HG03095 (cell line): Measurements from ENCODE around the gene METRN.
"Not testable (repeated sequence)": the region's sequence is repeated elsewhere in the genome, so short reads cannot be mapped to it uniquely, and the experiment has no call there.

Experiments
- ATAC-seq: cut with Tn5 transposase; IDR thresholded peaks from one replicate; pipeline ENCODE4 v1.9.1; 2021; ENCODE audit warnings: moderate library complexity; ENCODE audit not compliant: unreplicated experiment

Gene METRN

DNA sequence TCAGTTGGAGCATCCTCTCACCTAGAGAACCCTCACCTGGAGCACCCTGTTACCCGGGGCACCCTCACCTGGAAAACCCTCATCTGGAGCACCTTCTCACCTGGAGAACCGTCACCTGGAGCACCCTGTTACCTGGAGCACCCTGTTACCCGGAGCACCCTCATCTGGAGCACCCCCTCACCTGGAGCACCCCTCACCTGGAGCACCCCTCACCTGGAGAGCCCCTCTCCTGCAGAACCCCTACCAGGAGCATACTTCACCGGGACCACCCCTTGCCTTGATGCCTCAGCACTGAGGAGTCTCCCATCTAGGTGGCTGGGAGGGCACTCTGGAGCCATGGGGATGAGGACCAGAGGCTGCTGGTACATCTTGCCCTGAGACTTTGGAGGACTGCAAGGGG is 6.0 kb upstream of the METRN start:
- ATAC-seq, result no peak

DNA sequence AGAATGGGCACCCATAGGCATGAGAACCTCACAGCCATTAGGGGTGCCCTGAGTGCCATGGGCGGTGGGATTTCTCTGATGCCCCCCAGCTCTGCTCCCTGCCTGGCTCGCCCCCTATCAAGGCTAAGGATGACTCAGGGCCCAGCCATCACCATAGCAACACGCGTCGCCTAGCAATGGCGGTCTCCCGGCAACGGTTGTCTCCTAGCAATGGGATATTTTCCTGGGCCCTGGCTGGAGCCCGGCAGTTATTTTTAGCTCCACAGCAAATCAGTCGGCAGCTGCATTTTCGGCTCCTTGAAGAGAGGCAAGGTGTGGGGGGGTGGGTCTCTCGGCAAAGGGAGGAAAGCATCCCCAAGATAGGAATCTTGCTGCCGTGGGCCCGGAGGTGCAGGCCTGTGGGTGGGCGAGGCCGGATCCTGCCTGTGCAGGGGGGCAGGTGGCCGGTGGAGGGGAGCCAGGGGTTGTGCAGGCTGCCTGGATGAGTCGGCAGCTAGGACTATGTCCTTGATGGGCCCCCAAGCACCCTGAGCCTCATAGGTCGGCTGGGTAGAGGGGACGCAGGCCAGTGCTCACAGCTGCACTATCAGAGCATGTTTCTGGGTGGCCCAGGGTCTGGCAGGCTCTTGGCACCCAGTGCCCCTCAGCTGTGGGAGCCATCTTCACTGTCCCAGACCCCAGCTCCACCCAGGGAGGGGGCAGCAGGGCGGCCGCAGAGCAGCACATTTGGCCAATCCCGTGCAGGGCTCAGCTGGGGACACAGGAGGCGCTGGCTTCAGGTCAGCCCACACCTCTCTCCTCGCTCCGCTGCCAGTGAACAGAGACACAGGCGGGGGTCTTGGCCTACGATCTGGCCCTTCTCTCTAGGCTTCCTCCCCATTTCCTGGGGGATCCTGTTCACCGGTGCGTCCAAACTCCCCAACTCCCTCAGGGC is 5.1 kb upstream of the METRN start:
- no peak for ATAC-seq

DNA sequence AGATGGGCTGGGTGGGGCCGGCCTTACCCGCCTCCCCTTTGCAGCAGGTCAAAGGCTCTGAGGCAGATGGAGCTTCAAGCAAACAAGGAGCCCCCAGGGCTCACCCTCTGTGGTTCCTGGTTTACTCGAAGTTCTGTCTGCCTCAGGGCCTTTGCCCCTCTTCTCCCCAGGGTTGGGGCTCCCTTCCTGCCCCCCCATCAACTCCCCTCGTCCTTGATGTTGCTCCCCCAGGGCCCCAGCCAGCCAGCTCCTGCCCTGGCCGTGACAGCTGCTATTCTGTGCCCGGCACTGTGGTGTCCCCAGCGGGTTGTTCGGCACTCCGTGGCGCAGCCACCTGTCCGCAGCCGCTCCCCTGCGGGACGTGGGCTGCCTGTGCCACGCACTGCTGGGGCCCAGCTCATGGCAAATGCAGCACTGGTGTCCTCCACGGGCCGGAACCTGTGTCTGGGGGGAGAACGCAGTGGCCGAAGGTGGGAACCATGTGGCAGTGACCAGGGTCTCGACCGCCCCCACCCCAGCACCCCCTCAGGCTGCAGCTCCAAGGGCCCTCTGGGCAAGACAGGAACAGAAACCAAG is 4.3 kb upstream of the METRN start:
- no peak for ATAC-seq

DNA sequence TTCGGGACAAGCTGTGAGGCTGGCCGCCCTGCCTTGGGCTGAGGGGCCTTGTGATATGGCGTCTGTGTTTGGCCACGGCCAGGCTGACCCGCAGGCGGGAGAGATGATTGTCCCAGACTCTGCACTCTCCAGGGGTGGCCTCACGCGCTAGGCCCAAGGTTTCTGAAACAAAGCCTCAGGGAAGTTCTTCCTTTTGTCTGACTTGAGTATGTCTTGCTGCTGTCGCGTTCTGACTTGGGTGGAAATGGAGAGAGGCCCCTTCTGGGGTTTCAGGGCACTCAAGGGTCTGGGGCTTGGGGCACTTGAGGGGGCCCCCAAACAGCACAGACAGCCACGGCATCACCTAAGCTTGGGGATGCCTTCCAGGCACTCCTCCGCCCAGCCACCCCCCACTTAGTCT is 3.8 kb upstream of the METRN start:
- ATAC-seq, result no peak

DNA sequence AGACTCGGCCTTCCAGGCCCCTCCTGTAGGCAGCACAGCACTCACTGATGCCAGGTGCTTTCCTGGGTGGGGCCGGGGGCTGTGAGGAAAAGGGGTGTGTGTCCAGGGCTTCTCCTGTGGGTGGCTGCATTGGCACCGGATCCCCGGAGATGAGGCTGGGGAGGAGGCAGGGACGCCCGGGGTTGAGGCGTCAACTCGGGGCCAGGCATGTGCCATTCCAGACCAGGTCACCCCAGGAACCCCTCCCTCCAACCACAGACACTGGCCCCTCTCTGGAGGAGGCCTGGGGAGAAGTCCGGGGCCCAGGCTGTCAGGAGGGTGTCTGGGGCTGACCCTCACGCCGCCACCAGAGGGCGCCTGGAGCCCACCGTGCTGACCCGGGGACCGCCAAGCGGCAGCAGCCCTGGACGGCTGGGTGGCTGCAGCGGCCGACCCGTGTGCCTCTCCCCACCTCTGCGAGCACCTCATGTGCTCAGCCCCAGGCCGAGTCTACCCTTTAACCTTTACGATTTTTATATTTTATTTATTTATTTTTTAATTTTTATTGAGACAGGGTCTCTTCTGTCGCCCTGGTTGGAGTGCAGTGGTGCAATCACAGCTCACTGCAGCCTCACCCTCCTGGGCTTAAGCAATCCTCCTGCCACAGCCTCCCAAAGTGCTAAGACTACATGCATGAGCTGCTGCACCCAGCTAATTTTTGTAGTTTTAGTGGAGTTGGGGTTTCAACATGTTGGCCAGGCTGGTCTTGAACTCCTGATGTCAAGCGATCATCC is 3.2 kb upstream of the METRN start:
- ATAC-seq, result no peak

DNA sequence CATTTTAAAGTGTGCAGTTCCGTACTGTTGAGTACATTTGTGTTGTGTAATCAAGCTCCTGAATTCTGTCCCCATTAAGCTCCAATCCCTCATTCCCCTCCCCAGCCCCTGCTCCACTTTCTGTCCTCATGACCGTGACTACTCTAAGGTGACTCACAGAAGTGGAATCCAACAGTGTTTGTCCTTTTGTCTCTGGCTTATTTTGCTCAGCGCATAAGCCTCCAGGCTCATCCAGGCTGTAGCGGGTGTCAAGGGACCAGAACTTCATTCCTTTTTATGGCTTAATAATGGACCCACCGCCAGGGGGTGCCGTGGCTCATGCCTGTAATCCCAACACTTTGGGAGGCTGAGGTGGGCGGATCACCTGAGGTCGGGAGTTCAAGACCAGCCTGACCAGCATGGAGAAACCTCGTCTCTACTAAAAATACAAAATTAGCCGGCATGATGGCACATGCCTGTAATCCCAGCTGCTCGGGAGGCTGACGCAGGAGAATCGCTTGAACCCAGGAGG is 2.1 kb upstream of the METRN start:
- not testable (repeated sequence) for ATAC-seq

DNA sequence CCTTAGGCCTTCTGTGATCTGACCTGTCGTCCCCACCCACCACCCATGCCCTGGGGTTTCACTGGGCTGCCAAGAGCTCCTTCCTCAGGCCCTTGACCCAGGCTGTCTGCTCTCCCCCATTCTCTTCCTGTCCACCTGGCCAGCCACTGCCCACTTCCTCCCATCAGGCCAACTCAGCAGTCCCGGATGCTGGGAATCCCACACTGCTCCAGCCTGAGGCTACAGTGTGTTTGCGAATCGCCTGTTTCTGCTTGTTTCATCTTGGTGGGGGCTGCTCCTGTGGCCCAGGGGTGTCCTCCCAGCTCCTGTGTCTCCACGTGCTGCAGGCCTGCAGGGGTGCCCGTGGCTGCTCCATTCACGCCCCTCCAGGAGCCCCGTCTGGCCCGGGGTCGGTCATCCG is 839 bp upstream of the METRN start:
- no peak for ATAC-seq

DNA sequence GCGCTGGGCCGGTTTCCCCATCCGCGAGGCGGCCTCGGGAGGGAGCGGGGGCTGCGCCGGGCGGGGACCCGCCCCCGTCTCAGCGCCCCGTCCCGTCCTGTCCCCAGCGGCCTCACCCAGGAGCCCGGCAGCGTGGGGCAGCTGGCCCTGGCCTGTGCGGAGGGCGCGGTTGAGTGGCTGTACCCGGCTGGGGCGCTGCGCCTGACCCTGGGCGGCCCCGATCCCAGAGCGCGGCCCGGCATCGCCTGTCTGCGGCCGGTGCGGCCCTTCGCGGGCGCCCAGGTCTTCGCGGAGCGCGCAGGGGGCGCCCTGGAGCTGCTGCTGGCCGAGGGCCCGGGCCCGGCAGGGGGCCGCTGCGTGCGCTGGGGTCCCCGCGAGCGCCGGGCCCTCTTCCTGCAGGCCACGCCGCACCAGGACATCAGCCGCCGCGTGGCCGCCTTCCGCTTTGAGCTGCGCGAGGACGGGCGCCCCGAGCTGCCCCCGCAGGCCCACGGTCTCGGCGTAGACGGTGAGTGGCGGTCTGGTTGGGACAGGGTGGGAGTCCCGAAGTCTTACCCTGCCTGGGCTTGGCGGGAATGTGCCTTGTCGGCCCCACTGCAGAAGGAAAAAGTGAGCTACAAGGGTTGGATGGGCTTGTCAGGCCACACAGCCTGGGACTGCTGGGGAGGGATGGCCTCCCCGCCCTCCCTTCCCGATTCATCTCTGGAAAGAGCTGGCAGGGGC is 720 bp downstream of the METRN start:
- peak; percentile 5 for ATAC-seq

DNA sequence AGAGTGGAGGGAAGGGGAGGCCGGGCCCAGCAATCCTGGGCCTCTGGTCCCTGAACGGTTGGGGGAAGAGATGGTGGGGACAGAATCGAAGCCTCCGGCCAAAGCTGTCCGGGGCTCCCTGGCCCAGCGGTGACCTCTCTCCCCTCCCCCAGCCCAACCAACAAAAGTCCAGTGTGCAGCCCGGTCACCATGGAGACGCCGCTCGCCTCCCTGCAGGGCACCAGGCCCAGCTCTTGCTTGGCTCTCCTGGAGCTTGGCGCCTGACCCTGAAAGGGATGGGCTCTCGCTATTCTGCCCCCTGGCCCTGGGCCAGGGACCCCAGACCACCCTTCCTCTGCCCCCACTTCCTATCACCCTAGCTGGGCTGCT is 1.3 kb downstream of the METRN start:
- no peak for ATAC-seq

DNA sequence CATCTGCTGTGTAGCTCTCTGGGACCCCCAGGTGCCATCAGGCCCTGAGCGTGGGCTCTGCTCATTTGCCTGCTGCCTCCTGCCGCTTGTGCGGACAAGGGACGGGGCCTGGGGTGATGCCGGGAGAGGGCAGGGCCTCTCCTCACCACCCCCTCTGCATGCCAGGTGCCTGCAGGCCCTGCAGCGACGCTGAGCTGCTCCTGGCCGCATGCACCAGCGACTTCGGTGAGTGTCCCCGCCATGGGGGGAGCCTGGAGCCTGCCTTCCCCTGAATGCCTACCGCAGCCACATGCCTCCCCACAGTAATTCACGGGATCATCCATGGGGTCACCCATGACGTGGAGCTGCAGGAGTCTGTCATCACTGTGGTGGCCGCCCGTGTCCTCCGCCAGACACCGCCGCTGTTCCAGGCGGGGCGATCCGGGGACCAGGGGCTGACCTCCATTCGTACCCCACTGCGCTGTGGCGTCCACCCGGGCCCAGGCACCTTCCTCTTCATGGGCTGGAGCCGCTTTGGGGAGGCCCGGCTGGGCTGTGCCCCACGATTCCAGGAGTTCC is 1.9 kb downstream of the METRN start:
- no peak for ATAC-seq

DNA sequence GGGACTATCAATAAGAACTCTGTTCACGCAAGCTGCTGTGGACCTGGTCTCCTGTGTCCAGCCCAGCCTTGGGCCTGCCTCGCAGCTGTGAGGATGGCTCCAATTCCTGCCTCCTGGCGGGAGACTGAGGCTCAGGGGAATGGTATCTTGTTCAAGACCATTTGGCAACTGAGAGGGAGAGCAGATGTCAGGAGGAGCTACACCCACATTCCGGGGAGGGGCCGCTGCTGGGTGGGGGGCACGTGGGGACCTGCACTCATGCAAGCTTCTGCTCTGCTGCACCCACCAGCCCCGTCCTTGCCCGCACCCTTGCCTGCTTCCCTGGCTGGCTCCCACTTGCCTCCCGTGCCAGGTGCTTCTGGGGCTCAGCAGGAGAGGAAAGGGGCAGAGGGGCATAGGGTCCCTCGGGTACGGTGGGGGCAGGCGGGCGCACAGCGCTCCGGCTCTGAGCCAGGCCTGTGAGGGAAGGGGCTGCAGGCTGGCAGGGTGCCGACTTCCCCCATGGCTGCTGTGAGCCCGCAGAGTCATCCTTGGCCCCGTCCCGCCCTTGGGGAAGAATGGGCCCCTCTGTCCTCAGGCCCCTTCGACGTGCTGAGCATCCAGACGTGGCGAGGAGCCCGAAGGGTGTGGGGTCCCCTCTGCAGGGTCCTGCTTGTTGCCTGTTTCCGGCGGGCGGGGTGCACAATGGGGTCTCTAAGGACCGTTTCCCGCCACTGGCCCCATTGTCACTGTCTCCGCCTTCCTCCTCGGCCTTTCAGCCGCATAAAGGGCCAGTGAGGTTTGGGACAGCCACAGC is 2.7 kb downstream of the METRN start:
- no peak for ATAC-seq

DNA sequence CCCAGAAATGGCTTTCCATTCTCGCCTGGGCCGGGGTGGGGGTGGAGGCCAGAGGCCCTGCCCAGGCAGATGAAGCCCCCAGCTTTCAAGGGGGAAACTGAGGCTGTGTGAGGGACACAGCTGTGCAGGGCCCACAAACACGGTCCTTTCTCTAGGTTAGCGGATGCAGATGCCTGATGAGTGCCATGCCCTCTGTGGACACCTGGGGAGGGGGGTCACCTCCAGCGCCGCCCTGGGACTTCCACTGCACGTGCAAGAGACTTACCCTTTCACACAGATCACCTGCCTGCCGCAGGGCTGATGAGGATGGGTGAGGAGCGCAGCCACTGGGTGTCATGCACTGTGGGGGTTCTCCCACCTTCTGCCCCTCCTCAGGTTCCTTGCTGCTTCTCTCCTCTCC is 3.5 kb downstream of the METRN start:
- no peak for ATAC-seq

DNA sequence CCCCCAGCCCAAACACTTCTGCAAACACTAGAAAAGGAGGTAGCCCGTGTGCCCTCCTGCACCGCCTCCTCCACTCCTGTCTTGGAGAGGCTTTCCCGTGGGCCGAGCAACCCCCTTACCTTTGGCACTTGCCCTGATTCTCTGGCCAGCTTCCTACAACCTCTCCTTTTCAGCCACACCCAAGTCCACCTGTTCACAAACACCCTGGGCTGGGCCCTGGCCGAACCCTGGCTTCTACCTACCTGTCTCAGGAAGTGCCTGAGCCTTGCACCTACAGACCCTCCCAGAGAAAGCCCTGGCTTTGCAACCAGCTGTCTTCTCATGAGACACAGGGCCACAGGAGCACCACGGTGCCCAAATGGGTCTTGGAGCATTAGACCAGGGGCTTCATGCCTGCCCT is 4.0 kb downstream of the METRN start:
- no peak for ATAC-seq

DNA sequence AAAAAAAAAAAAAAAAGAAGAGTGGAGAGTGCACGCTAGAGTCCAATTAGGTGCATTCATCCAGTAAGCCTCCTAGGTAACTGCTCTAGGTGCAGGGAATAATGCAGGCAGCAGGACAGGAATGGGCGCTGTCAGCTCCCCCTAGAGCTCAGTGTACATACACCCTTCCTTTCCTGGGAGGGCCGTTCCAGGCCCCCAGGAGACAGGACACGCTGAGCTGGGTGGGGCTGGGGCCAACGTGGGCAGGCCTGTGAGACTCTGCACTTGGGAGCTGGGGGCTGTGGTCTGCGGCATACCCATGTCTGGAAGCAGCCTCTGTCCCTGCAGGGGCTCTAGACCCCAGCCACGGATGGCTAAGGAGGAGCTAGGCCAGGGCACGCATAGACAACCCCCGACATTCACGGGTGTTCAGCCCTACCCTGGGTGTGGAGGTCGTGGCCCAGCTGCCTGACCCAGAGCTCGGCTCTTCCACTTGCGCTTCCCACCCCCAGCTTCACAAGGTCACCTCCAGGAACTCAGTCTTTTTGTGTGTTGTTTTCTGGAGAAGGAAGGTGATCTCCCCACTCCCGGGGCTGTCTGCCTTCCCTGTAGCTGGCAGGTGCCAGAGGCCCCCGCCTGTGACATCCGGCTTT is 5.0 kb downstream of the METRN start:
- no peak for ATAC-seq

DNA sequence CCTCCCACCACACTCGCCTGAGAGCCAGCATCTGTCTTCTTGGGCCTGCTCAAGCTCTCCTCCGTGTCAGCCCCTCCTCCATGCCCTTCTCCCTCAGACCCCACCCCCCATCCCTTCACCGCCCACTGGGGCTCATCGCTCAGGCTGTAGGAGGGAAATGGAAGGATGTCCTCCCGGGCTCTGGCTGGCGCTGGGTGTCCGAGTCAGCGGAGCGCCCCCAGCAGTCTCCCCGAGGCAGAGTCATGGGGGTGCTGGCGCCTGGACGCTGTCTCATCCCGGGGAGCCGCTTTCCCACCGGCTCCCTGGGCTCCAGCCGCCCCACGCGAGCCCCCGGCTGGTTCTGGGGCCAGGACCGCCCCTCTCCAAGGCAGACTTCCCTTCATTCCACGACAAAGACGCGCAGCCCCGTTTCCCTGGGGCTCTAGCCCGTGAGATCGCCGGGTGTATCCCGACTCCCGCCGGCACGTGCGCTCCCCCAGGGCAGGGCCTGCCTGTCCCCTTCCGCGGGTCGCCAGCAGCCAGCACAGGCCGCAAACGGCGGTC is 5.6 kb downstream of the METRN start:
- ATAC-seq, result peak; percentile 6

DNA sequence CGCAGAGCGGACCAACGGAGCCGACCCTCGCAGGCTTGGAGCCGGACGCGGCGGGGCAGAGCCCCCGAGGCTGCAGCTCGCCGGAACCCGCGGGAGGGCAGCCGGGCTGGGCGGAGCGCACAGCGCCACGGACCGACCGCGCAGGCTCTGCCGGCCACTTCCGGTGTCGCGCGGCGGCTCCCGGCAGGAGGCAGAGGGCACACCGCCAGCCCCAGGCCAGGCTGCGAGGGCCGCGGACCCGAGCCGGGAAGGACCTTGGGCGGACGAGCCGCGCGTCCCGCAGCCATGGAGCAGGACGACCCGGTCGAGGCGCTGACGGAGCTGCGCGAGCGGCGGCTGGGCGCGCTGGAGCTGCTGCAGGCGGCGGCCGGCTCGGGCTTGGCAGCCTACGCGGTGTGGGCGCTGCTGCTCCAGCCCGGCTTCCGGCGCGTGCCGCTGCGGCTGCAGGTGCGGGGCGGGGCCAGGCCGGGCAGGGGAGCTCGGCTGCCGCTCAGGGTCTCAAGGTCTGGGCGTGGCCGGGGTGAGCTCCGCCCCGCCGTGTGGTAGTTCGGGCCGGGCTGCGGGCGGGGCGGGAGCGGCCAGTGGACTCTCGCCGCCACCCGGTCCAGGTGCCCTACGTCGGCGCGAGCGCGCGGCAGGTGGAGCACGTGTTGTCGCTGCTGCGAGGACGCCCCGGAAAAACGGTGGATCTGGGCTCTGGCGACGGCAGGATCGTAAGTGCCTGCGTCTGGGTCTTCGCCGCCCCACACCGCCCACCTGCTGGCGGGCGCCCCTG is 6.3 kb downstream of the METRN start, which contains the start of gene ANTKMT:
TSS of gene ANTKMT (plus strand) at position 157 of the 775 bp plus-strand sequence. CDS start at position 286, 129 bp downstream.
- peak; percentile 44 for ATAC-seq

DNA sequence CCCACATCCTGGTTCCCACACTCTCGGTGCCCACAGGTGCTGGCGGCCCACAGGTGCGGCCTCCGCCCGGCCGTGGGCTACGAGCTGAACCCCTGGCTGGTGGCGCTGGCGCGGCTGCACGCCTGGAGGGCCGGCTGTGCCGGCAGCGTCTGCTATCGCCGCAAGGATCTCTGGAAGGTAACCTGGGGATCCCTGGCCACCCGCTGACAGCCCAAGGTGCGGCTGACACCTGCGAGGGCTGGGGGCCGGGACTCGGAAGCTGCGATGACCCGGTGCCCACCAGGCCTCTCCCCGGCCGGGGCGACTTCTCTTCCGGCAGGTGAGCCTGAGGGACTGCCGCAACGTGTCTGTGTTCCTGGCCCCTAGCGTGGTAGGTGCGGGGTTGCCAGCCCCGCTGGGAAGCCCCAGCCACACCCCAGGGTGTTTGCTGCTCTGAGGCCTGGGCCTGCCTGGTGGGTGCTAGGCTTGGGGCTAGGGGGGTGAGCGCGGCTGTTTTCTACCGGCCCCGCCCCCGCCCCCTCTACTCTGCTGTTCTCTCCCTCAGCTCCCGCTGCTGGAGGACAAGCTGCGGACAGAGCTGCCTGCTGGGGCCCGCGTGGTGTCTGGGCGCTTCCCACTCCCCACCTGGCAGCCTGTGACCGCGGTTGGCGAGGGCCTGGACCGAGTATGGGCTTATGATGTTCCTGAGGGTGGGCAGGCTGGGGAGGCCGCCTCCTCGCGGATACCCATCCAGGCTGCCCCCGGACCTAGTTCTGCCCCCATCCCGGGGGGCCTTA is 7.0 kb downstream of the METRN start:
- no peak for ATAC-seq
